HG03097 (cell line): ENCODE results near the gene TMEM247.
"Not testable (repeated sequence)": the region's sequence is repeated elsewhere in the genome, so short reads cannot be mapped to it uniquely, and the experiment has no call there.

Source experiments
- ATAC-seq: cut with Tn5 transposase; IDR thresholded peaks from one replicate; pipeline ENCODE4 v1.9.1; 2021; ENCODE audit not compliant: unreplicated experiment, low FRiP score

Gene TMEM247

GRCh38 chr2:46458763-46459500 is 20.4 kb upstream of the TMEM247 start:
- no peak for ATAC-seq

GRCh38 chr2:46459694-46460093 is 19.7 kb upstream of the TMEM247 start:
- ATAC-seq = no peak

- ATAC-seq = no peak
Observed at GRCh38 chr2:46460241-46460921, 19.0 kb upstream of the TMEM247 start.

- ATAC-seq = peak; percentile 56
Observed at GRCh38 chr2:46461011-46461674, 18.2 kb upstream of the TMEM247 start.

- peak; percentile 16 for ATAC-seq
Observed at GRCh38 chr2:46461709-46462171, 17.6 kb upstream of the TMEM247 start.

GRCh38 chr2:46462936-46463335 is 16.4 kb upstream of the TMEM247 start:
- ATAC-seq = no peak

- no peak for ATAC-seq
Observed at GRCh38 chr2:46469116-46469515, 10.2 kb upstream of the TMEM247 start.

- no peak for ATAC-seq
Observed at GRCh38 chr2:46469700-46470099, 9.7 kb upstream of the TMEM247 start.

GRCh38 chr2:46470114-46470628 is 9.2 kb upstream of the TMEM247 start:
- no peak for ATAC-seq

- no peak for ATAC-seq
Observed at GRCh38 chr2:46471019-46471583, 8.3 kb upstream of the TMEM247 start.

GRCh38 chr2:46471697-46472096 is 7.7 kb upstream of the TMEM247 start:
- no peak for ATAC-seq

- ATAC-seq = not testable (repeated sequence)
Observed at GRCh38 chr2:46472165-46472564, 7.2 kb upstream of the TMEM247 start.

GRCh38 chr2:46477462-46477861 is 1.9 kb upstream of the TMEM247 start:
- ATAC-seq = not testable (repeated sequence)

- no peak for ATAC-seq
Observed at GRCh38 chr2:46477925-46478324, 1.4 kb upstream of the TMEM247 start.

- no peak for ATAC-seq
Observed at GRCh38 chr2:46480562-46480961, 1.2 kb downstream of the TMEM247 start.

- ATAC-seq = no peak
Observed at GRCh38 chr2:46481198-46482193, 2.1 kb downstream of the TMEM247 start.

- ATAC-seq = no peak
Observed at GRCh38 chr2:46482490-46482889, 3.1 kb downstream of the TMEM247 start.

- no peak for ATAC-seq
Observed at GRCh38 chr2:46485002-46485401, 5.6 kb downstream of the TMEM247 start.

- ATAC-seq = no peak
Observed at GRCh38 chr2:46486436-46486835, 7.1 kb downstream of the TMEM247 start.
